Liver (tissue), 9 donors: ENCODE results near the gene PROX1. TPM values are rescaled to one million over a fixed set of nuclear protein-coding genes. Genes with fewer than 3 reads are reported as not detected.

Experiments used
- DNase-seq: peaks from one replicate; pipeline ENCODE4 v3.0.0-alpha.2; 2017; ENCODE audit warnings: low spot score
- H3K27ac ChIP-seq, 2 donors: one replicate each; pipeline ENCODE4 v1.7.0; 2013; ENCODE audit warnings: inconsistent platforms in 2 of 2, low read length in 2 of 2, control low read depth in 1 of 2, low read depth in 1 of 2, mild to moderate bottlenecking in 1 of 2
- H3K27me3 ChIP-seq, 4 donors: one replicate each; pipeline versions ENCODE4 v1.6.1 to v1.7.0; 2013; ENCODE audit warnings: low read length in 3 of 4, inconsistent platforms in 1 of 4, mild to moderate bottlenecking in 1 of 4, moderate library complexity in 1 of 4; ENCODE audit not compliant: control insufficient read depth in 4 of 4, insufficient read depth in 4 of 4
- H3K36me3 ChIP-seq, 4 donors: one replicate each; pipeline versions ENCODE4 v1.6.1 to v1.7.0; 2013; ENCODE audit warnings: low read length in 3 of 4, mild to moderate bottlenecking in 3 of 4, low read depth in 1 of 4, moderate library complexity in 1 of 4; ENCODE audit not compliant: control insufficient read depth in 4 of 4, insufficient read depth in 3 of 4
- H3K4me1 ChIP-seq, 4 donors: one replicate each; pipeline versions ENCODE4 v1.6.1 to v1.7.0; 2013; ENCODE audit warnings: low read length in 3 of 4, mild to moderate bottlenecking in 3 of 4, moderate library complexity in 1 of 4; ENCODE audit not compliant: control insufficient read depth in 4 of 4, insufficient read depth in 4 of 4
- H3K4me3 ChIP-seq, 3 donors: one replicate each; pipeline versions ENCODE4 v1.6.1 to v1.7.0; 2013; ENCODE audit warnings: low read length in 3 of 3, control low read depth in 1 of 3, low read depth in 1 of 3, mild to moderate bottlenecking in 1 of 3
- H3K9ac ChIP-seq, 2 donors: one replicate each; pipeline ENCODE4 v1.7.0; 2013; ENCODE audit warnings: low read length in 2 of 2, mild to moderate bottlenecking in 2 of 2, moderate library complexity in 2 of 2, control low read depth in 1 of 2, low read depth in 1 of 2
- H3K9me3 ChIP-seq, 4 donors: one replicate each; pipeline versions ENCODE4 v1.6.1 to v1.7.0; 2013; ENCODE audit warnings: low read length in 3 of 4; ENCODE audit not compliant: control insufficient read depth in 4 of 4
- ATF3 ChIP-seq: IDR thresholded peaks from 2 replicates; pipeline ENCODE4 v1.6.1; 2016; ENCODE audit warnings: antibody characterized with exemption
- CTCF ChIP-seq: fragments of 150-350 bp; IDR thresholded peaks from 2 replicates; pipeline ENCODE4 v1.5.1; 2017; ENCODE audit warnings: improper control_type of control experiment, low read depth, low read length; ENCODE audit not compliant: missing input control
- EGR1 ChIP-seq, 2 donors: IDR thresholded peaks; 2 replicates each; pipeline ENCODE4 v1.6.1; 2016 to 2018; ENCODE audit warnings: antibody characterized with exemption in 2 of 2, low read depth in 2 of 2
- FOXA1 ChIP-seq: IDR thresholded peaks from 2 replicates; pipeline ENCODE4 v1.6.1; 2016; ENCODE audit warnings: antibody characterized with exemption
- FOXA2 ChIP-seq: IDR thresholded peaks from 2 replicates; pipeline ENCODE4 v1.6.1; 2016; ENCODE audit warnings: antibody characterized with exemption
- GABPA ChIP-seq, 2 donors: IDR thresholded peaks in 1 of 2; conservative IDR thresholded peaks in 1 of 2; 2 replicates each; pipeline ENCODE4 v1.6.1; 2016; ENCODE audit warnings: antibody characterized with exemption in 2 of 2, mild to moderate bottlenecking in 1 of 2, moderate library complexity in 1 of 2
- HNF4A ChIP-seq, 2 donors: conservative IDR thresholded peaks; 2 replicates each; pipeline ENCODE4 v1.6.1; 2016; ENCODE audit warnings: antibody characterized with exemption in 2 of 2, mild to moderate bottlenecking in 2 of 2
- HNF4G ChIP-seq: IDR thresholded peaks from 2 replicates; pipeline ENCODE4 v1.6.1; 2016; ENCODE audit warnings: antibody characterized with exemption
- JUND ChIP-seq, 2 donors: IDR thresholded peaks; 2 replicates each; pipeline ENCODE4 v1.6.1; 2016; ENCODE audit warnings: antibody characterized with exemption in 2 of 2
- NR2F2 ChIP-seq: IDR thresholded peaks from 2 replicates; pipeline ENCODE4 v1.6.1; 2016; ENCODE audit warnings: antibody characterized with exemption
- RAD21 ChIP-seq, 2 donors: IDR thresholded peaks; 2 replicates each; pipeline ENCODE4 v1.6.1; 2016; ENCODE audit warnings: antibody characterized with exemption in 2 of 2, mild to moderate bottlenecking in 2 of 2
- REST ChIP-seq: IDR thresholded peaks from 2 replicates; pipeline ENCODE4 v1.6.1; 2016; ENCODE audit warnings: antibody characterized with exemption, mild to moderate bottlenecking
- RXRA ChIP-seq, 2 donors: IDR thresholded peaks; 2 replicates each; pipeline ENCODE4 v1.6.1; 2017 to 2018; ENCODE audit warnings: antibody characterized with exemption in 2 of 2, mild to moderate bottlenecking in 1 of 2
- SP1 ChIP-seq: IDR thresholded peaks from 2 replicates; pipeline ENCODE4 v1.6.1; 2018; ENCODE audit warnings: antibody characterized with exemption, mild to moderate bottlenecking
- TAF1 ChIP-seq: conservative IDR thresholded peaks from 2 replicates; pipeline ENCODE4 v1.6.1; 2016; ENCODE audit warnings: antibody characterized with exemption, mild to moderate bottlenecking
- YY1 ChIP-seq: IDR thresholded peaks from 2 replicates; pipeline ENCODE4 v1.6.1; 2016; ENCODE audit warnings: antibody characterized with exemption, mild to moderate bottlenecking
- ZBTB33 ChIP-seq: IDR thresholded peaks from 2 replicates; pipeline ENCODE4 v1.6.1; 2016; ENCODE audit warnings: antibody characterized with exemption
- polyA plus RNA-seq, 2 donors: library from polyadenylated mRNA; stranded (reverse) in 1 of 2; unstranded in 1 of 2; fragments of 200-250 nt in 1 of 2; fragments of >200 nt in 1 of 2; fragmentation: Nextera tagmentation in 1 of 2; extraction: Ambion mirVana in 1 of 2; gene quantifications; one replicate each; pipeline versions ENCODE4 v1.2.1 to v1.2.3, GENCODE V29; 2013 to 2015
- total RNA-seq, 2 donors: library from RNA; depleted of rRNA; stranded (reverse); fragments of >200 nt; gene quantifications; one replicate each; pipeline ENCODE4 v1.2.3, GENCODE V29; 2014
- TF ChIP-seq, protein P1 (sequence below): IDR thresholded peaks from 2 replicates; pipeline ENCODE4 v1.6.1; 2016; ENCODE audit warnings: antibody characterized with exemption
- donor health status: healthy.
- donor health status: healthy.
- donor health status: healthy.
- donor health status: healthy.
- donor health status: healthy.

The PROX1 gene
- total and polyA plus RNA-seq, 4 donors: 18.3 to 101 (median 31.3) TPM

GRCh38 chr1:213940947-213941346 is 46.8 kb upstream of the PROX1 start:
- TF ChIP-seq SP1: peak; percentile 75
- no peak for TF ChIP-seq TAF1
- TF ChIP-seq FOXA1: peak; percentile 81
- TF ChIP-seq REST: peak; percentile 40
- TF ChIP-seq GABPA (IDR thresholded peaks at IDR 0.05 in 1 of 2, conservative IDR thresholded peaks at IDR 0.05 in 1 of 2): no peak
- TF ChIP-seq YY1: peak; percentile 70
- peak; percentile 91 for TF ChIP-seq FOXA2
- peak; percentile 71 to 83 for TF ChIP-seq HNF4A (conservative IDR thresholded peaks at IDR 0.05)
- TF ChIP-seq HNF4G: no peak
- peak in 1 of 2 donors; percentile 64 for TF ChIP-seq EGR1 (IDR thresholded peaks at IDR 0.05; ENCODE audit: low read depth in 2 of 2)
- no peak for TF ChIP-seq NR2F2
- peak; percentile 79 to 91 for TF ChIP-seq RXRA (IDR thresholded peaks at IDR 0.05)
- TF ChIP-seq RAD21 (IDR thresholded peaks at IDR 0.05): peak; percentile 41 to 47
- TF ChIP-seq, protein P1, sequence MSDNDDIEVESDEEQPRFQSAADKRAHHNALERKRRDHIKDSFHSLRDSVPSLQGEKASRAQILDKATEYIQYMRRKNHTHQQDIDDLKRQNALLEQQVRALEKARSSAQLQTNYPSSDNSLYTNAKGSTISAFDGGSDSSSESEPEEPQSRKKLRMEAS: peak; percentile 58
- TF ChIP-seq ZBTB33: peak; percentile 76
- TF ChIP-seq ATF3: peak; percentile 93
- TF ChIP-seq CTCF: no peak
- TF ChIP-seq JUND (IDR thresholded peaks at IDR 0.05): peak; percentile 66 to 78
- DNase-seq: no peak
- no peak overlapping the region for H3K27ac ChIP-seq

More at GRCh38 chr1:213940947-213941346, 46.8 kb upstream of the PROX1 start:
- Histone ChIP-seq H3K4me1 (peaks cover 2 to 17% (median 6%) of the 10 kb centered on the region in 4 donors), H3K27me3 (no peaks in the 10 kb centered on the region), H3K4me3 (no peak overlapping the region), H3K9me3 (no peaks in the 10 kb centered on the region), H3K36me3 (no peaks in the 10 kb centered on the region), H3K9ac (no peak overlapping the region)
